Smooth muscle cell of the brain vasculature (primary cell): ENCODE results near the gene PSMD9.
"Not testable (repeated sequence)": the region's sequence is repeated elsewhere in the genome, so short reads cannot be mapped to it uniquely, and the experiment has no call there.

Experiments
- DNase-seq: peaks from one replicate; pipeline ENCODE4 v3.0.0-alpha.2; 2012; ENCODE audit warnings: low read depth, low spot score

PSMD9 gene

GRCh38 chr12:121873216-121873569, 15.4 kb upstream of the PSMD9 start:
- DNase-seq = no peak

- DNase-seq = no peak
Measured at GRCh38 chr12:121874071-121874470, 14.5 kb upstream of the PSMD9 start.

- no peak for DNase-seq
Measured at GRCh38 chr12:121875582-121875981, 13.0 kb upstream of the PSMD9 start.

GRCh38 chr12:121876080-121876447, 12.5 kb upstream of the PSMD9 start:
- not testable (repeated sequence) for DNase-seq

- DNase-seq = no peak
Measured at GRCh38 chr12:121883315-121883660, 5.3 kb upstream of the PSMD9 start.

GRCh38 chr12:121885129-121885528, 3.5 kb upstream of the PSMD9 start:
- not testable (repeated sequence) for DNase-seq

GRCh38 chr12:121888083-121888477, 510 bp upstream of the PSMD9 start:
- DNase-seq = no peak

GRCh38 chr12:121889274-121889624, 659 bp downstream of the PSMD9 start:
- no peak for DNase-seq

GRCh38 chr12:121889661-121890060, 1.1 kb downstream of the PSMD9 start:
- DNase-seq = not testable (repeated sequence)

- no peak for DNase-seq
Measured at GRCh38 chr12:121892673-121893561, 4.3 kb downstream of the PSMD9 start.

- DNase-seq = no peak
Measured at GRCh38 chr12:121893961-121894460, 5.4 kb downstream of the PSMD9 start.

- DNase-seq = no peak
Measured at GRCh38 chr12:121894633-121895032, 6.0 kb downstream of the PSMD9 start.

- no peak for DNase-seq
Measured at GRCh38 chr12:121898287-121898686, 9.7 kb downstream of the PSMD9 start.

GRCh38 chr12:121899590-121899989, 11.0 kb downstream of the PSMD9 start:
- no peak for DNase-seq

GRCh38 chr12:121903202-121903601, 14.6 kb downstream of the PSMD9 start:
- DNase-seq = no peak

- no peak for DNase-seq
Measured at GRCh38 chr12:121905746-121906145, 17.2 kb downstream of the PSMD9 start.

GRCh38 chr12:121908702-121909101, 20.1 kb downstream of the PSMD9 start:
- no peak for DNase-seq

- DNase-seq = no peak
Measured at GRCh38 chr12:121911824-121912585, 23.4 kb downstream of the PSMD9 start.

GRCh38 chr12:121915841-121916321, 27.3 kb downstream of the PSMD9 start:
- no peak for DNase-seq

- no peak for DNase-seq
Measured at GRCh38 chr12:121916719-121917118, 28.1 kb downstream of the PSMD9 start.

GRCh38 chr12:121917950-121918678, 29.5 kb downstream of the PSMD9 start, which contains the start of gene CFAP251:
TSS of gene CFAP251 (plus strand) at chr12:121918592. CDS start at chr12:121921306, 2,714 bp downstream.
- no peak for DNase-seq

- no peak for DNase-seq
Measured at GRCh38 chr12:121918679-121919038, 30.1 kb downstream of the PSMD9 start.
